HFFc6 (cell line): ENCODE data around the gene TMEM141. TPM values are rescaled to one million over a fixed set of nuclear protein-coding genes. Genes with fewer than 3 reads are reported as not detected.
A peak's percentile ranks its signal among the peaks of the same experiment; 100 is the strongest.

Source experiments
- DNase-seq: peaks from one replicate; pipeline ENCODE4 v3.0.0-alpha.2; 2018
- H3K27ac Mint-ChIP-seq: 2 replicates; pipeline ENCODE4 v1.8.0; 2020; ENCODE audit warnings: mild to moderate bottlenecking, mixed read lengths
- H3K27me3 Mint-ChIP-seq: 2 replicates; pipeline ENCODE4 v1.8.0; 2021; ENCODE audit warnings: mild to moderate bottlenecking, moderate library complexity, mixed read lengths; ENCODE audit not compliant: insufficient read depth
- H3K36me3 Mint-ChIP-seq: 2 replicates; pipeline ENCODE4 v1.8.0; 2021; ENCODE audit warnings: low read depth, mixed read lengths
- H3K4me1 Mint-ChIP-seq: 2 replicates; pipeline ENCODE4 v1.8.0; 2020; ENCODE audit warnings: low read depth, mixed read lengths
- H3K4me3 Mint-ChIP-seq: 2 replicates; pipeline ENCODE4 v1.8.0; 2020; ENCODE audit warnings: mild to moderate bottlenecking, moderate library complexity, mixed read lengths
- H3K9me3 Mint-ChIP-seq: 2 replicates; pipeline ENCODE4 v1.8.0; 2020; ENCODE audit warnings: mild to moderate bottlenecking, mixed read lengths
- CTCF ChIP-seq: fragments of 200-600 bp; sonication (generic); IDR thresholded peaks from 2 replicates; pipeline ENCODE4 v1.5.0; 2021; ENCODE audit warnings: antibody characterized with exemption, mild to moderate bottlenecking
- long read RNA-seq: library from polyadenylated mRNA; unstranded; transcript quantifications from one replicate; pipeline ENCODE4 v2.0.0, GENCODE V29; 2019
- total RNA-seq, 6 experiments: library from RNA; stranded (reverse); fragmentation: NEBNext Ultra II Directional; extraction: Animal tissue kit (Norgen Biotek cat#: 25700); gene quantifications; 2 replicates in 1 of 6; 3 replicates in 5 of 6; pipeline ENCODE4 v1.2.3, GENCODE V29; 2021

Gene TMEM141
- 10 to 100 TPM; 46.1 to 62.2 (median 52.6) TPM for total RNA-seq
- long read RNA-seq, transcript TMEM141-204 (4 exons, 683 nt) = minor isoform, 6 of 43 reads
- long read RNA-seq, transcript TMEM141-202 (5 exons, 839 nt) = minor isoform, 5 of 43 reads
- long read RNA-seq, transcript TMEM141-201 (5 exons, 768 nt) = major isoform, 27 of 43 reads
- long read RNA-seq, partial matches to known transcripts = 3 of 43 reads
- long read RNA-seq, other reads (novel, unspliced or antisense) = 1 of 43 reads

GRCh38 chr9:136790640-136791515, at the start of gene TMEM141:
Gene TMEM141, plus strand, starts transcription at chr9:136791344. Its CDS starts 27 bp downstream, at chr9:136791371.
- Mint-ChIP-seq H3K4me3 (peak within 1 kb of the TSS; percentile 86), H3K27me3 (peaks cover 2% of the 10 kb centered on the region), H3K27ac (peak within 1 kb of the TSS; percentile 62), H3K4me1 (peaks cover 34% of the 10 kb centered on the region), H3K9me3 (no peaks in the 10 kb centered on the region), H3K36me3 (peaks cover 5% of the 10 kb centered on the region)
- DNase-seq = peak; percentile 99
- no peak for TF ChIP-seq CTCF

- Mint-ChIP-seq H3K27me3 (peaks cover 13% of the 10 kb centered on the region), H3K9me3 (no peaks in the 10 kb centered on the region), H3K27ac (no peak overlapping the region), H3K4me3 (no peak overlapping the region), H3K4me1 (no peaks in the 10 kb centered on the region), H3K36me3 (no peaks in the 10 kb centered on the region)
- no peak for TF ChIP-seq CTCF
- no peak for DNase-seq
Measured at GRCh38 chr9:136741883-136742571, 49.1 kb upstream of the TMEM141 start.

- H3K9me3 Mint-ChIP-seq = no peaks in the 10 kb centered on the region
- no peak for DNase-seq
- H3K27me3 Mint-ChIP-seq = peaks cover 15% of the 10 kb centered on the region
- no peaks in the 10 kb centered on the region for H3K4me1 Mint-ChIP-seq
- TF ChIP-seq CTCF = peak; percentile 71
- no peak within 1 kb of the TSS for H3K4me3 Mint-ChIP-seq
- H3K27ac Mint-ChIP-seq = no peak within 1 kb of the TSS
- no peaks in the 10 kb centered on the region for H3K36me3 Mint-ChIP-seq
Measured at GRCh38 chr9:136742591-136743391, 48.4 kb upstream of the TMEM141 start, which contains the start of gene LCN10. Gene LCN10, minus strand, starts transcription at chr9:136742940. Its CDS starts 37 bp downstream, at chr9:136742903.

- Mint-ChIP-seq H3K4me3 (no peak overlapping the region), H3K27me3 (peaks cover 17% of the 10 kb centered on the region), H3K36me3 (no peaks in the 10 kb centered on the region), H3K27ac (no peak overlapping the region), H3K4me1 (no peaks in the 10 kb centered on the region), H3K9me3 (no peaks in the 10 kb centered on the region)
- no peak for DNase-seq
- TF ChIP-seq CTCF = no peak
Measured at GRCh38 chr9:136743639-136744211, 47.4 kb upstream of the TMEM141 start.
